HCT116 (cell line): ENCODE measurements around the gene DNAJC5G. TPM values are rescaled to one million over a fixed set of nuclear protein-coding genes. Genes with fewer than 3 reads are reported as not detected.

Experiments used
- ATAC-seq: fragments of 200-7000 bp; cut with Tn5 transposase; 2 replicates; pipeline ENCODE4 v1.9.1; 2020; ENCODE audit warnings: mild to moderate bottlenecking, moderate library complexity
- BruUV-seq: library from RNA; stranded (reverse); fragments of 400-500 nt; replicated peaks from 2 replicates; lab custom pipeline; 2021; lab: Mats Ljungman, UMichigan
- CTCF ChIA-PET: fragments of 300-600 bp; sonication (Branson Sonifier 250); formaldehyde crosslinking; loops from one replicate; lab custom pipeline; 2021; ENCODE audit warnings: antibody characterized with exemption; lab: Charles Lee
- POLR2A ChIA-PET: fragments of 300-600, 350-600 bp; sonication (Branson Sonifier 250); formaldehyde crosslinking; loops from one replicate; lab custom pipeline; 2021; ENCODE audit warnings: antibody characterized with exemption; lab: Charles Lee
- RAD21 ChIA-PET, 2 experiments: fragments of 300-600 bp; sonication (Branson Sonifier 250); formaldehyde crosslinking; loops; one replicate each; lab custom pipeline; 2023; ENCODE audit warnings: low total read pairs in 2 of 2; ENCODE audit not compliant: uncharacterized antibody in 2 of 2, unreplicated experiment in 2 of 2, low non-redundant PET in 1 of 2; lab: Charles Lee
- DNase-seq: peaks from one replicate; pipeline ENCODE4 v3.0.0-alpha.2; 2010; ENCODE audit warnings: low read depth, low spot score
- H2AFZ ChIP-seq: fragments of 200-600 bp; shearing (Covaris generic), sonication (generic); 2 replicates; pipeline ENCODE4 v1.6.1; 2017; ENCODE audit warnings: low read depth, mixed run types, mixed read lengths, antibody characterized with exemption, low read length; ENCODE audit not compliant: poor library complexity, severe bottlenecking
- H3K27ac ChIP-seq: 2 replicates; pipeline ENCODE4 v1.5.1; 2012; ENCODE audit warnings: low read depth, low read length
- H3K27me3 ChIP-seq: fragments of 200-600 bp; sonication (generic); 2 replicates; pipeline ENCODE4 v1.6.1; 2016; ENCODE audit warnings: mixed run types, low read length, mixed read lengths; ENCODE audit not compliant: insufficient read depth
- H3K36me3 ChIP-seq, 2 experiments: fragments of 200-500 bp in 1 of 2; fragments of 200-600 bp in 1 of 2; sonication (Bioruptor generic) in 1 of 2; sonication (generic) in 1 of 2; 2 replicates each; pipeline versions ENCODE4 v1.5.1 to v1.6.1; 2014 to 2016; ENCODE audit warnings: low read length in 2 of 2, inconsistent platforms in 1 of 2, mixed read lengths in 1 of 2, mixed run types in 1 of 2; ENCODE audit not compliant: insufficient read depth in 2 of 2, control insufficient read depth in 1 of 2
- H3K4me1 ChIP-seq, 2 experiments: fragments of 200-600 bp in 1 of 2; sonication (generic) in 1 of 2; 2 replicates each; pipeline versions ENCODE4 v1.5.1 to v1.6.1; 2012 to 2017; ENCODE audit warnings: low read length in 2 of 2, inconsistent platforms in 1 of 2, mild to moderate bottlenecking in 1 of 2, mixed read lengths in 1 of 2, mixed run types in 1 of 2, moderate library complexity in 1 of 2; ENCODE audit not compliant: insufficient read depth in 2 of 2, control insufficient read depth in 1 of 2
- H3K4me2 ChIP-seq: fragments of 200-600 bp; sonication (generic); 2 replicates; pipeline ENCODE4 v1.6.1; 2017; ENCODE audit warnings: mixed run types, low read length, mixed read lengths
- H3K4me3 ChIP-seq, 2 experiments: fragments of 200-600 bp in 1 of 2; sonication (generic) in 1 of 2; replicated peaks in 1 of 2; 2 replicates each; pipeline ENCODE4 v1.5.1; 2011 to 2016; ENCODE audit warnings: low read length in 2 of 2, control low read depth in 1 of 2, low read depth in 1 of 2, mild to moderate bottlenecking in 1 of 2, mixed read lengths in 1 of 2, mixed run types in 1 of 2
- H3K79me2 ChIP-seq: fragments of 200-600 bp; sonication (generic); 2 replicates; pipeline ENCODE4 v1.6.1; 2017; ENCODE audit warnings: mild to moderate bottlenecking, mixed run types, low read length, moderate library complexity, mixed read lengths; ENCODE audit not compliant: insufficient read depth
- H3K9ac ChIP-seq: fragments of 200-600 bp; sonication (generic); 2 replicates; pipeline ENCODE4 v1.6.1; 2016; ENCODE audit warnings: low read length, mixed read lengths
- H3K9me2 ChIP-seq: fragments of 200-600 bp; sonication (generic), shearing (Covaris generic); 2 replicates; pipeline ENCODE4 v1.6.1; 2017; ENCODE audit warnings: mixed run types, mild to moderate bottlenecking, moderate library complexity; ENCODE audit not compliant: insufficient read depth
- H3K9me3 ChIP-seq, 2 experiments: fragments of 200-500 bp in 1 of 2; fragments of 200-600 bp in 1 of 2; sonication (Bioruptor generic) in 1 of 2; sonication (generic) in 1 of 2; 2 replicates each; pipeline ENCODE4 v1.6.1; 2014 to 2017; ENCODE audit warnings: low read length in 2 of 2, mixed read lengths in 2 of 2, inconsistent platforms in 1 of 2, low read depth in 1 of 2, mild to moderate bottlenecking in 1 of 2, mixed run types in 1 of 2, moderate library complexity in 1 of 2; ENCODE audit not compliant: control insufficient read depth in 1 of 2, insufficient read depth in 1 of 2
- H4K20me1 ChIP-seq: fragments of 200-600 bp; sonication (generic), shearing (Covaris generic); 2 replicates; pipeline ENCODE4 v1.6.1; 2017; ENCODE audit warnings: mixed run types, mild to moderate bottlenecking, moderate library complexity; ENCODE audit not compliant: insufficient read depth
- CBX3 ChIP-seq: IDR thresholded peaks from 2 replicates; pipeline ENCODE4 v1.6.1; 2012; ENCODE audit warnings: low read depth
- CEBPB ChIP-seq: IDR thresholded peaks from 2 replicates; pipeline ENCODE4 v1.6.1; 2012; ENCODE audit warnings: low read depth
- CTCF ChIP-seq, 3 experiments: fragments of 200-600 bp in 1 of 3; sonication (generic) in 1 of 3; IDR thresholded peaks in 2 of 3; conservative IDR thresholded peaks in 1 of 3; 2 replicates each; pipeline ENCODE4 v1.5.1; 2012 to 2017; ENCODE audit warnings: low read depth in 2 of 3, low read length in 2 of 3, antibody characterized with exemption in 1 of 3, borderline replicate concordance in 1 of 3, control low read depth in 1 of 3, mild to moderate bottlenecking in 1 of 3, mixed read lengths in 1 of 3, mixed run types in 1 of 3, moderate library complexity in 1 of 3; ENCODE audit not compliant: insufficient read depth in 1 of 3
- ELF1 ChIP-seq: IDR thresholded peaks from 2 replicates; pipeline ENCODE4 v1.6.1; 2012; ENCODE audit warnings: low read depth, borderline replicate concordance
- EZH2phosphoT487 ChIP-seq: fragments of 200-600 bp; IDR thresholded peaks from 2 replicates; pipeline ENCODE4 v1.6.1; 2018; ENCODE audit warnings: antibody characterized with exemption, borderline replicate concordance
- MAX ChIP-seq: IDR thresholded peaks from 2 replicates; pipeline ENCODE4 v1.6.1; 2012
- POLR2A ChIP-seq: IDR thresholded peaks from 2 replicates; pipeline ENCODE4 v1.7.0; 2011; ENCODE audit warnings: borderline replicate concordance; ENCODE audit not compliant: insufficient read depth, insufficient read length; ENCODE audit errors: extremely low read depth
- POLR2AphosphoS5 ChIP-seq: IDR thresholded peaks from 2 replicates; pipeline ENCODE4 v1.6.1; 2011; ENCODE audit warnings: mild to moderate bottlenecking, low read depth, low read length, moderate library complexity
- RAD21 ChIP-seq: IDR thresholded peaks from 2 replicates; pipeline ENCODE4 v1.6.1; 2012; ENCODE audit warnings: low read depth, mild to moderate bottlenecking
- REST ChIP-seq: IDR thresholded peaks from 2 replicates; pipeline ENCODE4 v1.6.1; 2012; ENCODE audit warnings: low read depth
- SIN3A ChIP-seq: IDR thresholded peaks from 2 replicates; pipeline ENCODE4 v1.6.1; 2012; ENCODE audit warnings: low read depth
- YY1 ChIP-seq: IDR thresholded peaks from 2 replicates; pipeline ENCODE4 v1.6.1; 2011; ENCODE audit warnings: low read length, low read depth, moderate library complexity, mild to moderate bottlenecking; ENCODE audit not compliant: insufficient replicate concordance; ENCODE audit errors: extremely low read depth
- ZBTB33 ChIP-seq: IDR thresholded peaks from 2 replicates; pipeline ENCODE4 v1.6.1; 2011; ENCODE audit warnings: mild to moderate bottlenecking, low read length, moderate library complexity; ENCODE audit not compliant: insufficient replicate concordance; ENCODE audit errors: extremely low read depth
- ZFX ChIP-seq: fragments of 450-650 bp; IDR thresholded peaks from 2 replicates; pipeline ENCODE4 v1.6.1; 2017
- ZNF274 ChIP-seq: fragments of 200-500 bp; sonication (Bioruptor generic); IDR thresholded peaks from 2 replicates; pipeline ENCODE4 v1.6.1; 2014; ENCODE audit warnings: mild to moderate bottlenecking, low read depth, low read length, inconsistent platforms
- intact Hi-C: fragments of 100-400 bp; cut with micrococcal nuclease; formaldehyde crosslinking; loops from 2 replicates; pipeline ENCODE4 v1.10.0; 2022
- total RNA-seq: library from RNA; stranded (reverse); gene quantifications from one replicate; pipeline ENCODE4 v1.2.1, GENCODE V29; 2021; ENCODE audit not compliant: unreplicated experiment

Gene DNAJC5G
- total RNA-seq, 1 experiment from 2014 or later, result 2.5 TPM

- Histone ChIP-seq H3K4me3 (no peak overlapping the region), H4K20me1 (no peaks in the 10 kb centered on the region), H3K9me3 (no peaks in the 10 kb centered on the region), H3K27ac (no peak overlapping the region), H3K9me2 (no peaks in the 10 kb centered on the region), H3K4me2 (no peak overlapping the region), H3K27me3 (no peaks in the 10 kb centered on the region), H3K36me3 (no peaks in the 10 kb centered on the region), H3K9ac (no peak overlapping the region), H2AFZ (no peak overlapping the region), H3K4me1 (peaks cover 21 to 23% of the 10 kb centered on the region in 2 experiments), H3K79me2 (no peaks in the 10 kb centered on the region)
- ATAC-seq, result no peak
- BruUV-seq, result no TSS peak
- RAD21 ChIA-PET, result no interaction called here
- POLR2A ChIA-PET, result no interaction called here
- CTCF ChIA-PET, result interaction anchor here (1.1 to 3.9 kb wide), 3 partner anchors 10 to 13 kb away, joined by 3 to 50 read pairs (median 39); partner anchors contain the start of gene TRIM54
- intact Hi-C loops, result no loop called here
- DNase-seq, result no peak
- TF ChIP-seq ELF1, result no peak
- no peak for TF ChIP-seq YY1
- TF ChIP-seq ZFX, result no peak
- TF ChIP-seq ZNF274, result no peak
- no peak for TF ChIP-seq POLR2A
- TF ChIP-seq CBX3, result no peak
- no peak for TF ChIP-seq MAX
- no peak for TF ChIP-seq EZH2phosphoT487
- no peak for TF ChIP-seq RAD21
- TF ChIP-seq ZBTB33, result no peak
- TF ChIP-seq SIN3A, result no peak
- no peak for TF ChIP-seq CTCF (IDR thresholded peaks at IDR 0.05 in 2 of 3, conservative IDR thresholded peaks at IDR 0.05 in 1 of 3; ENCODE audit: borderline replicate concordance in 1 of 3, insufficient read depth in 1 of 3, low read depth in 2 of 3, low read length in 2 of 3)
- no peak for TF ChIP-seq REST
- no peak for TF ChIP-seq POLR2AphosphoS5
- TF ChIP-seq CEBPB, result no peak
Measured at GRCh38 chr2:27290549-27290948, 15.3 kb downstream of the DNAJC5G start.
